ENCODE results near the gene RNLS. TPM values are rescaled to one million over a fixed set of nuclear protein-coding genes. Genes with fewer than 3 reads are reported as not detected.

Gene RNLS
- total RNA-seq, 1 donor from 2014 or later: 1.7 TPM

DNA sequence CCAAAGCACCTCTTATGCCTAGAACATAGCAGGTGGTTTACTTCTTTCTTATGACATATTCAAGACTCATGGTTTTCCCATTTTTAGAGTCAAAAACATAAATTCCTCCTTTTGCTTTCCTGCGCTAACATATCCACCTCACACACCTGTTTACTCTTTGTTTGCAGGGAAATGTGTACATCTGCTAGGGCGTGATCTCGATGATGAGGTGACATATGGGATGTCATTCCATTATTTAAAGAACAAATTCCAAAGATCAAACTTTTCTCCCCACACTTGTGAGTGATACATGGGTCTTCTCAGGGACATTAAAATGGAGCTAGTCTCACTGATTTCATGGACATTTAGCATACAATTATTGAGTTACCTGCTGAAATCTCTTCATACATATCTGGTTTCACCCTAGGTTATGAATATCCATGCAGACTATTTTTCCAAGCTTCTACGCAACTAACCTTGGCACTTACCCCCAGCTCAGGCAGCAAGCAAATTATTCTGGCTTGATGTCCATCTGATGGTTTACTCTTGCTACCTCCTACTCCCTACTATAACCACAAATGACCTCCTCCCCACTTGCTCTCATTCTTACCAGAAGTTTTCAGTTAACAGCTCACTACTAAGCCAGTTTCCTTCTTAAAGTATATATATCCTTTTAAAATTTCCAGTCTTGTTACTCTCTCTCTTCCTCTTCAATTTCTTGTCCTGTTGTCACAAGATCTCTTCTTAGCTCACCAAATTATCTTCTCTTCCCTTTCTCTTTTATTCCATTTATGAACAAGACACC, 208.5 kb downstream of the RNLS start:
- H3K9me3 Mint-ChIP-seq (ENCODE audit: unreplicated experiment): no peaks in the 10 kb centered on the region
- no peak overlapping the region for H3K27ac Mint-ChIP-seq (ENCODE audit: unreplicated experiment)
- no peaks in the 10 kb centered on the region for H3K4me1 Mint-ChIP-seq (ENCODE audit: unreplicated experiment)
- TF ChIP-seq CTCF (IDR thresholded peaks at IDR 0.05): no peak
- no peak for DNase-seq (ENCODE audit: extremely low spot score, unreplicated experiment)
- H3K36me3 Mint-ChIP-seq (ENCODE audit: unreplicated experiment): no peaks in the 10 kb centered on the region
- no peak overlapping the region for H3K4me3 Mint-ChIP-seq (ENCODE audit: unreplicated experiment)
- peaks cover 3% of the 10 kb centered on the region for H3K27me3 Mint-ChIP-seq (ENCODE audit: unreplicated experiment)

- TF ChIP-seq CTCF (IDR thresholded peaks at IDR 0.05): no peak
- H3K9me3 Mint-ChIP-seq (ENCODE audit: unreplicated experiment): no peaks in the 10 kb centered on the region
These were observed 210.1 kb downstream of the RNLS start for GRCh38 chr10:88372881-88373592.

DNA sequence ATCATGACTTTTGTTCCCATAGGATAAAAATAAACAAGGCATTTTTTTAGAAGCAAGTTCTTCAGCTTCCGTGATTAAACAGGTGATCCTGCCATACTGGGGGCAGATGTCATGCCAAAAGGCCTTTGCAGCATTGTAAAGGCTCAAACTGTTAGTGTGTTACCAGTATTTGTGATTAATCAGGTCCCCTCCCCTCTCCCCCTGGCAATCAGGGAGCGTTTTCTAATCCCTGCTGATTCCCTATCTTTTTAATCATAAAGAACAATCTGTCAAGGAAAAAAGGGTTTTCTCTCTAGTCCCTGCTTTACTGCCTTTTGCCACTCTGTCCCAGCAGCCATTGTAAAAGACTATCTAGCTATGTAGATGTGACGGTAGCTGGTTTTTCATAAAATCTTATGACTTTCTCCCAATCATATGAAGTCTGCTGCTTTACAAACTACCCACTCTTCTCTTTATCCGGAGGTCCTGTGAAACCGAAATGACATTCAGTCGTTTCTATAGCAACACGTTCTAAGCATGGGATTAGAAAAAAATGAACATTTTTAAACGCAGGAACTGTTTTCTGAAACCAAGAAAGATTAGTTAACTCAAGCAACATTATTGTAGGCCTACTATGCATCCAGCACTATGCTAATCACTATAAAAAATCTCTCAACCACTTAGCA, 210.9 kb downstream of the RNLS start:
- H3K27ac Mint-ChIP-seq (ENCODE audit: unreplicated experiment): no peak overlapping the region
- H3K27me3 Mint-ChIP-seq (ENCODE audit: unreplicated experiment): peaks cover 3% of the 10 kb centered on the region
- no peak for DNase-seq (ENCODE audit: extremely low spot score, unreplicated experiment)
- no peaks in the 10 kb centered on the region for H3K4me1 Mint-ChIP-seq (ENCODE audit: unreplicated experiment)
- H3K4me3 Mint-ChIP-seq (ENCODE audit: unreplicated experiment): no peak overlapping the region
- H3K36me3 Mint-ChIP-seq (ENCODE audit: unreplicated experiment): no peaks in the 10 kb centered on the region
- no peak for TF ChIP-seq CTCF (IDR thresholded peaks at IDR 0.05)
- peaks cover 6% of the 10 kb centered on the region for H3K9me3 Mint-ChIP-seq (ENCODE audit: unreplicated experiment)

More at GRCh38 chr10:88372881-88373592, 210.1 kb downstream of the RNLS start:
- H3K4me3 Mint-ChIP-seq (ENCODE audit: unreplicated experiment): no peak overlapping the region
- no peaks in the 10 kb centered on the region for H3K36me3 Mint-ChIP-seq (ENCODE audit: unreplicated experiment)
- H3K27me3 Mint-ChIP-seq (ENCODE audit: unreplicated experiment): peaks cover 3% of the 10 kb centered on the region
- H3K4me1 Mint-ChIP-seq (ENCODE audit: unreplicated experiment): no peaks in the 10 kb centered on the region
- DNase-seq (ENCODE audit: extremely low spot score, unreplicated experiment): no peak
- no peak overlapping the region for H3K27ac Mint-ChIP-seq (ENCODE audit: unreplicated experiment)

- no peaks in the 10 kb centered on the region for H3K36me3 Mint-ChIP-seq (ENCODE audit: unreplicated experiment)
- DNase-seq (ENCODE audit: extremely low spot score, unreplicated experiment): no peak
- H3K4me3 Mint-ChIP-seq (ENCODE audit: unreplicated experiment): no peak overlapping the region
- H3K27ac Mint-ChIP-seq (ENCODE audit: unreplicated experiment): no peak overlapping the region
- peaks cover 3% of the 10 kb centered on the region for H3K27me3 Mint-ChIP-seq (ENCODE audit: unreplicated experiment)
- H3K9me3 Mint-ChIP-seq (ENCODE audit: unreplicated experiment): peaks cover 8% of the 10 kb centered on the region
- no peak for TF ChIP-seq CTCF (IDR thresholded peaks at IDR 0.05)
- no peaks in the 10 kb centered on the region for H3K4me1 Mint-ChIP-seq (ENCODE audit: unreplicated experiment)
These were observed 212.4 kb downstream of the RNLS start for GRCh38 chr10:88370713-88371112.

DNA sequence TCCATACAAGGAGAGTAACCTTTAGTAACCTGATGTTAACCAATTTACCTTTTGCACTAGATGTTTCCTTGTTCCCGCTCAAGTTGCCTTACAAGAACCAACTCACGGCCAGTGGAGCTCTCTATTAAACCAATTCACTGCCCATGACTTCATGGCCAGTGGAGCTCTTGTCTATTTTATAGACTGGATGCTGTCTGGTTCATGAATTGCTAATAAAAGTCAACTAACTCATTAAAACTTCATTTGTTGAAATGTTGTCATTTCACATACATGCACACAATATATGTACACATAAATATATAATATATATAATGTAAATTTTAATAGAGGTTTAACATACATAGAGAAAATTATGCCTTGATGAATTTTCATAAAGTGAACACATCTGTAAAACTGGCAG, 216.3 kb downstream of the RNLS start:
- Mint-ChIP-seq H3K9me3 (ENCODE audit: unreplicated experiment) (peaks cover 8% of the 10 kb centered on the region), H3K27ac (ENCODE audit: unreplicated experiment) (no peak overlapping the region), H3K27me3 (ENCODE audit: unreplicated experiment) (no peaks in the 10 kb centered on the region), H3K36me3 (ENCODE audit: unreplicated experiment) (no peaks in the 10 kb centered on the region), H3K4me3 (ENCODE audit: unreplicated experiment) (no peak overlapping the region), H3K4me1 (ENCODE audit: unreplicated experiment) (peaks cover 2% of the 10 kb centered on the region)
- no peak for TF ChIP-seq CTCF (IDR thresholded peaks at IDR 0.05)
- no peak for DNase-seq (ENCODE audit: extremely low spot score, unreplicated experiment)

Data from osteocyte (in vitro differentiated cells).